Neural cell (in vitro differentiated cells): ENCODE data around the gene FBXO36. TPM values are rescaled to one million over a fixed set of nuclear protein-coding genes. Genes with fewer than 3 reads are reported as not detected.

Experiments used
- H2AFZ ChIP-seq: fragments of 200-600, 300-800 bp; sonication (generic), shearing (Covaris generic); 2 replicates; pipeline ENCODE4 v1.6.0; 2014; ENCODE audit warnings: low read depth, mild to moderate bottlenecking, antibody characterized with exemption, low read length, moderate library complexity
- H3F3A ChIP-seq: fragments of 200-600 bp; shearing (Covaris generic); 2 replicates; pipeline ENCODE4 v1.6.1; 2016; ENCODE audit warnings: mild to moderate bottlenecking, moderate library complexity, mixed read lengths, antibody characterized with exemption, low read length; ENCODE audit not compliant: insufficient read depth, poor library complexity, severe bottlenecking
- H3K27ac ChIP-seq: fragments of 200-600, 300-800 bp; sonication (generic), shearing (Covaris generic); 2 replicates; pipeline ENCODE4 v1.5.1; 2014; ENCODE audit warnings: mild to moderate bottlenecking, low read length, moderate library complexity
- H3K27me3 ChIP-seq: fragments of 300-800, 200-600 bp; sonication (generic), shearing (Covaris generic); 2 replicates; pipeline ENCODE4 v1.6.0; 2014; ENCODE audit warnings: mild to moderate bottlenecking, low read depth, low read length, moderate library complexity; ENCODE audit not compliant: insufficient read depth
- H3K36me3 ChIP-seq: fragments of 300-800, 200-600 bp; sonication (generic), shearing (Covaris generic); 2 replicates; pipeline ENCODE4 v1.5.1; 2014; ENCODE audit warnings: mild to moderate bottlenecking, antibody characterized with exemption, low read length, moderate library complexity; ENCODE audit not compliant: insufficient read depth
- H3K4me2 ChIP-seq: fragments of 300-800, 200-600 bp; sonication (generic), shearing (Covaris generic); 2 replicates; pipeline ENCODE4 v1.6.0; 2014; ENCODE audit warnings: mild to moderate bottlenecking, low read length
- H3K4me3 ChIP-seq: fragments of 300-800, 200-600 bp; sonication (generic), shearing (Covaris generic); 2 replicates; pipeline ENCODE4 v1.5.1; 2014; ENCODE audit warnings: mild to moderate bottlenecking, low read length, moderate library complexity
- H3K79me2 ChIP-seq: fragments of 200-600 bp; shearing (Covaris generic); replicated peaks from 2 replicates; pipeline ENCODE4 v1.6.0; 2014; ENCODE audit warnings: mild to moderate bottlenecking, low read length, moderate library complexity; ENCODE audit not compliant: insufficient read depth
- H3K9ac ChIP-seq: fragments of 300-800, 200-600 bp; sonication (generic), shearing (Covaris generic); 2 replicates; pipeline ENCODE4 v1.6.1; 2016; ENCODE audit warnings: mild to moderate bottlenecking, low read length, mixed read lengths
- H3K9me2 ChIP-seq: fragments of 200-600 bp; shearing (Covaris generic); 2 replicates; pipeline ENCODE4 v1.6.1; 2016; ENCODE audit warnings: mild to moderate bottlenecking, low read length, mixed read lengths; ENCODE audit not compliant: insufficient read depth
- H3K9me3 ChIP-seq: fragments of 200-600, 300-800 bp; sonication (generic), shearing (Covaris generic); 2 replicates; pipeline ENCODE4 v1.6.1; 2016; ENCODE audit warnings: mild to moderate bottlenecking, mixed run types, low read length, moderate library complexity, mixed read lengths
- H4K20me1 ChIP-seq: fragments of 200-600 bp; shearing (Covaris generic); 2 replicates; pipeline ENCODE4 v1.6.1; 2016; ENCODE audit warnings: mild to moderate bottlenecking, mixed run types; ENCODE audit not compliant: insufficient read depth
- EP300 ChIP-seq: fragments of 450-650 bp; conservative IDR thresholded peaks from 2 replicates; pipeline ENCODE4 v1.6.1; 2014; ENCODE audit warnings: antibody characterized with exemption, mild to moderate bottlenecking, moderate library complexity; ENCODE audit not compliant: poor library complexity, severe bottlenecking
- EZH2 ChIP-seq: fragments of 200-600, 300-800 bp; shearing (Covaris generic), sonication (generic); IDR thresholded peaks from 2 replicates; pipeline ENCODE4 v1.6.1; 2014; ENCODE audit warnings: antibody characterized with exemption, low read length, borderline replicate concordance, mild to moderate bottlenecking; ENCODE audit not compliant: insufficient read depth, poor library complexity, severe bottlenecking
- MXI1 ChIP-seq: fragments of 450-650 bp; conservative IDR thresholded peaks from 2 replicates; pipeline ENCODE4 v1.6.1; 2014; ENCODE audit warnings: antibody characterized with exemption, mild to moderate bottlenecking; ENCODE audit not compliant: poor library complexity, severe bottlenecking
- POLR2AphosphoS5 ChIP-seq: IDR thresholded peaks from 2 replicates; pipeline ENCODE4 v1.6.1; 2012
- RAD21 ChIP-seq: fragments of 450-650 bp; conservative IDR thresholded peaks from 2 replicates; pipeline ENCODE4 v1.6.1; 2014; ENCODE audit warnings: antibody characterized with exemption, mild to moderate bottlenecking, moderate library complexity
- SMC3 ChIP-seq: fragments of 450-650 bp; conservative IDR thresholded peaks from 2 replicates; pipeline ENCODE4 v1.6.1; 2014; ENCODE audit warnings: antibody characterized with exemption, mild to moderate bottlenecking, moderate library complexity; ENCODE audit not compliant: poor library complexity
- TAF1 ChIP-seq: IDR thresholded peaks from 2 replicates; pipeline ENCODE4 v1.6.1; 2012; ENCODE audit warnings: low read depth
- polyA plus RNA-seq: library from polyadenylated mRNA; depleted of rRNA; stranded (reverse); fragments of >200 nt; gene quantifications from 2 replicates; pipeline ENCODE4 v1.2.3, GENCODE V29; 2014
- TF ChIP-seq, protein P1 (sequence below): fragments of 450-650 bp; IDR thresholded peaks from 2 replicates; pipeline ENCODE4 v1.5.1; 2014; ENCODE audit warnings: antibody characterized with exemption, mild to moderate bottlenecking, moderate library complexity; ENCODE audit not compliant: poor library complexity, severe bottlenecking
- TF ChIP-seq, protein P2 (sequence below): IDR thresholded peaks from 2 replicates; pipeline ENCODE4 v1.6.1; 2012; ENCODE audit warnings: borderline replicate concordance

The FBXO36 gene
- polyA plus RNA-seq, 1 donor from 2014 or later: 6.3 TPM

DNA sequence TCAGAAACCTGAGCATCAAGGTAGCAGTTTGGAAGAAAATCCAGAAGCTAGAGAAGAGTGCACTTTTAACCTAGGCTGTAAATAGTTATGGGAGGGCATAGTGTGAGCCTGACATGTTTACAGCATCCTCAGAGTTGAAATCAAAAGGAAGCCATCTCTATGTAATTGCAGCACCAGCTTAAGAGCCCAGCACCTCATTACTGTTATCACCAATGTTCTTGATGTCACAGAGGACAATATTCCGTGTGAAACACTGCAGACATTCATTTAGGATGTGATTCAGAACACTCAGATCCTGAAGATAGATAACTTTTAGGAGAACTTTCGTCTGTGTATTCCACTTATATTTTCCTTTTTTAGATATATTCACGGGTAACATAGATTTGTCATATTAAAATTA, 48.1 kb downstream of the FBXO36 start:
- Histone ChIP-seq H3K9ac (no peak overlapping the region), H3K4me3 (no peak overlapping the region), H3K27ac (no peak overlapping the region), H3K9me3 (no peaks in the 10 kb centered on the region), H3K9me2 (no peaks in the 10 kb centered on the region), H3K27me3 (no peaks in the 10 kb centered on the region), H2AFZ (no peak overlapping the region), H3K4me2 (no peak overlapping the region), H4K20me1 (no peaks in the 10 kb centered on the region), H3K79me2 (no peaks in the 10 kb centered on the region), H3F3A (no peaks in the 10 kb centered on the region), H3K36me3 (no peaks in the 10 kb centered on the region)
- no peak for TF ChIP-seq POLR2AphosphoS5

DNA sequence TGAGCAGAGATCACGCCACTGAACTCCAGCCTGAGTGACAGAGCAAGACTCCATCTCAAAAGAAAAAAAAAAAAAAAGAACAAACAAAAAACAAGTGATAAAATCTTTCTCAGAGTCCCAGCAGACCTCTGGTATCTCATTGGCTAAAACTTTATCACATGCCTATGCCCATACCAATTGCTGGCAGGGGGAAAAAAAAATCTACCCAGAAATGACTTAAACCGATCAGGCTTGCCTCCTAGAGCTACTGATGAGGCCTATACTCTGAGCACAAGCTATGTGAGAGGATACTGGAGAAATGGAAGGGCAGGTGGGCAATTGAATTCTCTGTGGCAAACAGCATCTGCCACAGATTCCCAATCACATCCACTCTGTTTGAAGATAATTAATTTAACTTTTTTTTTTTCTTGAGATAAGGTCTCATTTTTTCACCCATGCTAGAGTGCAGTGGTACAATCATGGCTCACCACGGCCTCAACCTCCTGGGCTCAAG, 49.0 kb downstream of the FBXO36 start:
- H3K9me3 ChIP-seq: no peaks in the 10 kb centered on the region

DNA sequence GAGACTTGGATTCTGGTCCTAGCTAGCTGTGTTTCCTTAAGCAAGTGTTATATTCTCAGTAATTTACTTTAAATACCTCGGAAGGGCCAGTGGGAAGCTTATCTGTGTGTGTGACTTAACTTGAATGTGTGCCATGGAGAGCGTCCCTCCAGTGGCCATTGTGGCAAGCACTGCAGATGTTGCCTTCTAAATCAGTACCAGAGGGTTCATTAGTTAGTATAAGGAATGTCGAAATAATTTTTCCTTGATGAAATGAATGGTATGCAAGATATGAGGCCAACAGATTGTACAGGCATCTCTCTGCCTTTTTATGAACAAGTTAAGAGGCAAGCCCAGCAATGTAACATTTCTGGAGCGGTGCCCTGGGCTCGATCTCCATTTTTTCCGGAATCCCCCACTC, 52.0 kb downstream of the FBXO36 start:
- no peak overlapping the region for H3K27ac ChIP-seq
- TF ChIP-seq TAF1 (no peak), EP300 (no peak), SMC3 (no peak), EZH2 (no peak), MXI1 (no peak), RAD21 (no peak), POLR2AphosphoS5 (no peak)
- TF ChIP-seq, protein P1, sequence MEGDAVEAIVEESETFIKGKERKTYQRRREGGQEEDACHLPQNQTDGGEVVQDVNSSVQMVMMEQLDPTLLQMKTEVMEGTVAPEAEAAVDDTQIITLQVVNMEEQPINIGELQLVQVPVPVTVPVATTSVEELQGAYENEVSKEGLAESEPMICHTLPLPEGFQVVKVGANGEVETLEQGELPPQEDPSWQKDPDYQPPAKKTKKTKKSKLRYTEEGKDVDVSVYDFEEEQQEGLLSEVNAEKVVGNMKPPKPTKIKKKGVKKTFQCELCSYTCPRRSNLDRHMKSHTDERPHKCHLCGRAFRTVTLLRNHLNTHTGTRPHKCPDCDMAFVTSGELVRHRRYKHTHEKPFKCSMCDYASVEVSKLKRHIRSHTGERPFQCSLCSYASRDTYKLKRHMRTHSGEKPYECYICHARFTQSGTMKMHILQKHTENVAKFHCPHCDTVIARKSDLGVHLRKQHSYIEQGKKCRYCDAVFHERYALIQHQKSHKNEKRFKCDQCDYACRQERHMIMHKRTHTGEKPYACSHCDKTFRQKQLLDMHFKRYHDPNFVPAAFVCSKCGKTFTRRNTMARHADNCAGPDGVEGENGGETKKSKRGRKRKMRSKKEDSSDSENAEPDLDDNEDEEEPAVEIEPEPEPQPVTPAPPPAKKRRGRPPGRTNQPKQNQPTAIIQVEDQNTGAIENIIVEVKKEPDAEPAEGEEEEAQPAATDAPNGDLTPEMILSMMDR: no peak
- TF ChIP-seq, protein P2, sequence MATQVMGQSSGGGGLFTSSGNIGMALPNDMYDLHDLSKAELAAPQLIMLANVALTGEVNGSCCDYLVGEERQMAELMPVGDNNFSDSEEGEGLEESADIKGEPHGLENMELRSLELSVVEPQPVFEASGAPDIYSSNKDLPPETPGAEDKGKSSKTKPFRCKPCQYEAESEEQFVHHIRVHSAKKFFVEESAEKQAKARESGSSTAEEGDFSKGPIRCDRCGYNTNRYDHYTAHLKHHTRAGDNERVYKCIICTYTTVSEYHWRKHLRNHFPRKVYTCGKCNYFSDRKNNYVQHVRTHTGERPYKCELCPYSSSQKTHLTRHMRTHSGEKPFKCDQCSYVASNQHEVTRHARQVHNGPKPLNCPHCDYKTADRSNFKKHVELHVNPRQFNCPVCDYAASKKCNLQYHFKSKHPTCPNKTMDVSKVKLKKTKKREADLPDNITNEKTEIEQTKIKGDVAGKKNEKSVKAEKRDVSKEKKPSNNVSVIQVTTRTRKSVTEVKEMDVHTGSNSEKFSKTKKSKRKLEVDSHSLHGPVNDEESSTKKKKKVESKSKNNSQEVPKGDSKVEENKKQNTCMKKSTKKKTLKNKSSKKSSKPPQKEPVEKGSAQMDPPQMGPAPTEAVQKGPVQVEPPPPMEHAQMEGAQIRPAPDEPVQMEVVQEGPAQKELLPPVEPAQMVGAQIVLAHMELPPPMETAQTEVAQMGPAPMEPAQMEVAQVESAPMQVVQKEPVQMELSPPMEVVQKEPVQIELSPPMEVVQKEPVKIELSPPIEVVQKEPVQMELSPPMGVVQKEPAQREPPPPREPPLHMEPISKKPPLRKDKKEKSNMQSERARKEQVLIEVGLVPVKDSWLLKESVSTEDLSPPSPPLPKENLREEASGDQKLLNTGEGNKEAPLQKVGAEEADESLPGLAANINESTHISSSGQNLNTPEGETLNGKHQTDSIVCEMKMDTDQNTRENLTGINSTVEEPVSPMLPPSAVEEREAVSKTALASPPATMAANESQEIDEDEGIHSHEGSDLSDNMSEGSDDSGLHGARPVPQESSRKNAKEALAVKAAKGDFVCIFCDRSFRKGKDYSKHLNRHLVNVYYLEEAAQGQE: no peak
- H3K9me2 ChIP-seq: no peaks in the 10 kb centered on the region
- H3K36me3 ChIP-seq: no peaks in the 10 kb centered on the region
- no peak overlapping the region for H2AFZ ChIP-seq
- no peak overlapping the region for H3K9ac ChIP-seq
- no peaks in the 10 kb centered on the region for H3F3A ChIP-seq
- H3K27me3 ChIP-seq: no peaks in the 10 kb centered on the region
- H4K20me1 ChIP-seq: no peaks in the 10 kb centered on the region
- no peaks in the 10 kb centered on the region for H3K9me3 ChIP-seq
- H3K79me2 ChIP-seq: no peaks in the 10 kb centered on the region
- no peak overlapping the region for H3K4me3 ChIP-seq
- no peak overlapping the region for H3K4me2 ChIP-seq

More for the DNA sequence above, 49.0 kb downstream of the FBXO36 start:
- no peaks in the 10 kb centered on the region for H3F3A ChIP-seq
- no peaks in the 10 kb centered on the region for H3K36me3 ChIP-seq
- H3K27ac ChIP-seq: no peak overlapping the region
- no peaks in the 10 kb centered on the region for H4K20me1 ChIP-seq
- H3K9ac ChIP-seq: no peak overlapping the region
- H3K79me2 ChIP-seq: no peaks in the 10 kb centered on the region
- no peak overlapping the region for H3K4me3 ChIP-seq
- TF ChIP-seq, protein P2: no peak
- no peak overlapping the region for H2AFZ ChIP-seq
- no peaks in the 10 kb centered on the region for H3K27me3 ChIP-seq
- no peak overlapping the region for H3K4me2 ChIP-seq
- H3K9me2 ChIP-seq: no peaks in the 10 kb centered on the region
